ENCODE data around the gene SLC22A17. TPM values are rescaled to one million over a fixed set of nuclear protein-coding genes. Genes with fewer than 3 reads are reported as not detected.

Gene SLC22A17
- total RNA-seq, 1 donor from 2014 or later, result 29.3 TPM

GRCh38 chr14:23301288-23301968 lies 51.3 kb downstream of the SLC22A17 start:
- H3K27me3 ChIP-seq (ENCODE audit: insufficient read depth, low read length), result no peaks in the 10 kb centered on the region
- peaks cover 8% of the 10 kb centered on the region for H3K79me2 ChIP-seq (ENCODE audit: insufficient read depth, low read length)
- H3K4me1 ChIP-seq (ENCODE audit: insufficient read depth, low read length), result peaks cover 15% of the 10 kb centered on the region
- H4K20me1 ChIP-seq (ENCODE audit: insufficient read depth, low read length), result no peaks in the 10 kb centered on the region
- peak overlapping the region; percentile 90 for H2AFZ ChIP-seq (ENCODE audit: low read depth, low read length)
- H3K9me3 Mint-ChIP-seq (ENCODE audit: unreplicated experiment), result no peaks in the 10 kb centered on the region
- H3K27ac ChIP-seq (ENCODE audit: low read depth, low read length), result peak overlapping the region; percentile 98
- no peaks in the 10 kb centered on the region for H3K36me3 ChIP-seq (ENCODE audit: insufficient read depth, low read length)
- FAIRE-seq (no peak), DNase-seq (ENCODE audit: low read depth) (peak; percentile 94)
- no peaks in the 10 kb centered on the region for H3K9me3 ChIP-seq (ENCODE audit: insufficient read depth, low read depth, low read length)
- peak overlapping the region; percentile 81 for H3K27ac Mint-ChIP-seq (ENCODE audit: unreplicated experiment)
- H3K36me3 Mint-ChIP-seq (ENCODE audit: low read depth, unreplicated experiment), result peaks cover 6% of the 10 kb centered on the region
- H3K4me1 Mint-ChIP-seq (ENCODE audit: low read depth, unreplicated experiment), result peaks cover 21% of the 10 kb centered on the region
- H3K4me2 ChIP-seq (ENCODE audit: low read length), result peak overlapping the region; percentile 96
- peaks cover 2% of the 10 kb centered on the region for H3K27me3 Mint-ChIP-seq (ENCODE audit: low read depth, unreplicated experiment)
- peak overlapping the region; percentile 86 for H3K4me3 Mint-ChIP-seq (ENCODE audit: unreplicated experiment)
- H3K4me3 ChIP-seq (ENCODE audit: insufficient read depth, low read depth, low read length), result peak overlapping the region; percentile 74
- TF ChIP-seq EZH2 (IDR thresholded peaks at IDR 0.05; ENCODE audit: insufficient read depth, low read length) (no peak), CTCF (IDR thresholded peaks at IDR 0.05; ENCODE audit: insufficient read depth, low read depth, low read length) (no peak)
- H3K9ac ChIP-seq (ENCODE audit: low read length), result peak overlapping the region; percentile 92

GRCh38 chr14:23300687-23301223 lies 51.9 kb downstream of the SLC22A17 start:
- Mint-ChIP-seq H3K36me3 (ENCODE audit: low read depth, unreplicated experiment) (peaks cover 6% of the 10 kb centered on the region), H3K4me3 (ENCODE audit: unreplicated experiment) (peak overlapping the region; percentile 86), H3K27me3 (ENCODE audit: low read depth, unreplicated experiment) (peaks cover 2% of the 10 kb centered on the region), H3K27ac (ENCODE audit: unreplicated experiment) (peak overlapping the region; percentile 69), H3K9me3 (ENCODE audit: unreplicated experiment) (no peaks in the 10 kb centered on the region), H3K4me1 (ENCODE audit: low read depth, unreplicated experiment) (peaks cover 19% of the 10 kb centered on the region)
- FAIRE-seq (no peak), DNase-seq (ENCODE audit: low read depth) (no peak)
- Histone ChIP-seq H3K79me2 (ENCODE audit: insufficient read depth, low read length) (peaks cover 5% of the 10 kb centered on the region), H3K9me3 (ENCODE audit: insufficient read depth, low read depth, low read length) (no peaks in the 10 kb centered on the region), H3K4me2 (ENCODE audit: low read length) (peak overlapping the region; percentile 95), H3K27ac (ENCODE audit: low read depth, low read length) (peak overlapping the region; percentile 98), H4K20me1 (ENCODE audit: insufficient read depth, low read length) (no peaks in the 10 kb centered on the region), H2AFZ (ENCODE audit: low read depth, low read length) (peak overlapping the region; percentile 75), H3K4me1 (ENCODE audit: insufficient read depth, low read length) (peaks cover 15% of the 10 kb centered on the region), H3K36me3 (ENCODE audit: insufficient read depth, low read length) (no peaks in the 10 kb centered on the region), H3K9ac (ENCODE audit: low read length) (peak overlapping the region; percentile 92), H3K4me3 (ENCODE audit: insufficient read depth, low read depth, low read length) (peak overlapping the region; percentile 74), H3K27me3 (ENCODE audit: insufficient read depth, low read length) (no peaks in the 10 kb centered on the region)
- TF ChIP-seq CTCF (IDR thresholded peaks at IDR 0.05; ENCODE audit: insufficient read depth, low read depth, low read length) (no peak), EZH2 (IDR thresholded peaks at IDR 0.05; ENCODE audit: insufficient read depth, low read length) (no peak)

Data from astrocyte (in vitro differentiated cells and primary cell).